HEK293 (cell line): Measurements from ENCODE around the gene MFSD2B.

ENCODE experiments used
- CTCF ChIA-PET: fragments of 350-600 bp; formaldehyde crosslinking; extraction: SDS; loops from one replicate; lab custom pipeline; 2021; ENCODE audit warnings: antibody characterized with exemption; lab: Yijun Ruan, JAX
- POLR2A ChIA-PET: fragments of 300-600 bp; formaldehyde crosslinking; extraction: SDS; loops from one replicate; lab custom pipeline; 2020; ENCODE audit warnings: antibody characterized with exemption, inconsistent platforms; lab: Yijun Ruan, JAX
- H3K27ac ChIP-seq: fragments of 200-500 bp; sonication (Bioruptor generic); 2 replicates; pipeline ENCODE4 v1.5.1; 2014; ENCODE audit warnings: low read depth, low read length, control low read depth, inconsistent platforms; ENCODE audit errors: extremely low read depth
- H3K36me3 ChIP-seq, 2 experiments: fragments of 200-500 bp in 1 of 2; sonication (Bioruptor generic) in 1 of 2; 1 replicate in 1 of 2; 2 replicates in 1 of 2; pipeline ENCODE4 v1.5.1; 2014 to 2017; ENCODE audit warnings: inconsistent platforms in 2 of 2, low read length in 2 of 2; ENCODE audit not compliant: control insufficient read depth in 2 of 2, insufficient read depth in 1 of 2
- H3K4me1 ChIP-seq: fragments of 200-500 bp; sonication (Bioruptor generic); 2 replicates; pipeline ENCODE4 v1.5.1; 2014; ENCODE audit warnings: mild to moderate bottlenecking, low read length, inconsistent platforms; ENCODE audit not compliant: control insufficient read depth, insufficient read depth
- H3K4me3 ChIP-seq: 2 replicates; pipeline ENCODE4 v1.5.1; 2011; ENCODE audit warnings: low read depth, mild to moderate bottlenecking, control low read depth, low read length, moderate library complexity
- H3K9me3 ChIP-seq: fragments of 200-500 bp; sonication (Bioruptor generic); 2 replicates; pipeline ENCODE4 v1.5.1; 2014; ENCODE audit warnings: low read depth, low read length, inconsistent platforms; ENCODE audit not compliant: control insufficient read depth, insufficient read depth
- BCL11A ChIP-seq: fragments of 450-650 bp; formaldehyde crosslinking; IDR thresholded peaks from 2 replicates; pipeline ENCODE4 v1.5.1; 2016; ENCODE audit warnings: low read depth, missing biosample characterization, missing genetic modification characterization
- ELK4 ChIP-seq: IDR thresholded peaks from 2 replicates; pipeline ENCODE4 v1.6.1; 2011; ENCODE audit warnings: mild to moderate bottlenecking, low read depth, low read length, borderline replicate concordance
- GLI2 ChIP-seq: fragments of 450-650 bp; formaldehyde crosslinking; IDR thresholded peaks from 2 replicates; pipeline ENCODE4; 2017; ENCODE audit warnings: missing biosample characterization, missing genetic modification characterization, low read depth, borderline replicate concordance
- GLIS2 ChIP-seq: fragments of 450-650 bp; formaldehyde crosslinking; IDR thresholded peaks from 2 replicates; pipeline ENCODE4 v1.5.1; 2016; ENCODE audit warnings: missing biosample characterization, missing genetic modification characterization
- KLF10 ChIP-seq: fragments of 450-650 bp; IDR thresholded peaks from 2 replicates; pipeline ENCODE4 v1.5.1; 2018; ENCODE audit warnings: missing biosample characterization, mild to moderate bottlenecking, missing genetic modification characterization
- PRDM6 ChIP-seq: fragments of 450-650 bp; formaldehyde crosslinking; IDR thresholded peaks from 2 replicates; pipeline ENCODE4 v1.5.1; 2017; ENCODE audit warnings: missing biosample characterization, missing genetic modification characterization
- SCRT2 ChIP-seq: fragments of 450-650 bp; formaldehyde crosslinking; IDR thresholded peaks from 2 replicates; pipeline ENCODE4 v1.5.1; 2016; ENCODE audit warnings: missing biosample characterization, missing genetic modification characterization
- YY1 ChIP-seq: fragments of 450-650 bp; formaldehyde crosslinking; IDR thresholded peaks from 2 replicates; pipeline ENCODE4 v1.5.1; 2018; ENCODE audit warnings: missing biosample characterization, missing genetic modification characterization
- ZBTB10 ChIP-seq: fragments of 450-650 bp; formaldehyde crosslinking; IDR thresholded peaks from 2 replicates; pipeline ENCODE4 v1.5.1; 2016; ENCODE audit warnings: missing biosample characterization, missing genetic modification characterization
- ZBTB8A ChIP-seq: fragments of 450-650 bp; formaldehyde crosslinking; IDR thresholded peaks from 2 replicates; pipeline ENCODE4 v1.5.1; 2016; ENCODE audit warnings: missing biosample characterization, missing genetic modification characterization
- ZFP3 ChIP-seq: fragments of 450-650 bp; formaldehyde crosslinking; IDR thresholded peaks from 2 replicates; pipeline ENCODE4 v1.5.1; 2016; ENCODE audit warnings: low read depth, missing biosample characterization, missing genetic modification characterization
- ZFP69B ChIP-seq: fragments of 450-650 bp; formaldehyde crosslinking; IDR thresholded peaks from 2 replicates; pipeline ENCODE4 v1.5.1; 2016; ENCODE audit warnings: missing biosample characterization, missing genetic modification characterization
- ZNF114 ChIP-seq: fragments of 450-650 bp; formaldehyde crosslinking; IDR thresholded peaks from 2 replicates; pipeline ENCODE4 v1.5.0; 2017; ENCODE audit warnings: missing biosample characterization, missing genetic modification characterization
- ZNF157 ChIP-seq: fragments of 450-650 bp; formaldehyde crosslinking; IDR thresholded peaks from 2 replicates; pipeline ENCODE4 v1.5.1; 2016; ENCODE audit warnings: missing biosample characterization, missing genetic modification characterization
- ZNF2 ChIP-seq: fragments of 450-650 bp; formaldehyde crosslinking; IDR thresholded peaks from 2 replicates; pipeline ENCODE4 v1.5.1; 2016; ENCODE audit warnings: missing biosample characterization, missing genetic modification characterization
- ZNF202 ChIP-seq: fragments of 450-650 bp; formaldehyde crosslinking; IDR thresholded peaks from 2 replicates; pipeline ENCODE4 v1.5.1; 2016; ENCODE audit warnings: missing biosample characterization, missing genetic modification characterization, borderline replicate concordance
- ZNF292 ChIP-seq: fragments of 450-650 bp; formaldehyde crosslinking; IDR thresholded peaks from 2 replicates; pipeline ENCODE4 v1.5.1; 2016; ENCODE audit warnings: low read depth, missing biosample characterization, missing genetic modification characterization, borderline replicate concordance
- ZNF510 ChIP-seq: fragments of 450-650 bp; formaldehyde crosslinking; IDR thresholded peaks from 2 replicates; pipeline ENCODE4 v1.5.1; 2018; ENCODE audit warnings: mild to moderate bottlenecking, missing genetic modification characterization, missing biosample characterization; ENCODE audit not compliant: insufficient replicate concordance
- ZNF529 ChIP-seq: fragments of 450-650 bp; formaldehyde crosslinking; IDR thresholded peaks from 2 replicates; pipeline ENCODE4 v1.5.1; 2017; ENCODE audit warnings: missing genetic modification characterization, missing biosample characterization; ENCODE audit not compliant: insufficient replicate concordance
- ZNF561 ChIP-seq: fragments of 450-650 bp; IDR thresholded peaks from 2 replicates; pipeline ENCODE4 v1.5.1; 2018; ENCODE audit warnings: missing biosample characterization, missing genetic modification characterization, borderline replicate concordance
- ZNF658 ChIP-seq: fragments of 450-650 bp; formaldehyde crosslinking; IDR thresholded peaks from 2 replicates; pipeline ENCODE4; 2016; ENCODE audit warnings: missing biosample characterization, missing genetic modification characterization
- ZSCAN30 ChIP-seq: fragments of 450-650 bp; IDR thresholded peaks from 2 replicates; pipeline ENCODE4 v1.5.1; 2018; ENCODE audit warnings: missing biosample characterization, mild to moderate bottlenecking, missing genetic modification characterization, moderate library complexity
- TF ChIP-seq, protein P1 (sequence below): fragments of 450-650 bp; formaldehyde crosslinking; IDR thresholded peaks from 2 replicates; pipeline ENCODE4 v1.5.1; 2016; ENCODE audit warnings: missing biosample characterization, missing genetic modification characterization
- TF ChIP-seq, protein P2 (sequence below): fragments of 450-650 bp; formaldehyde crosslinking; IDR thresholded peaks from 2 replicates; pipeline ENCODE4 v1.5.1; 2016; ENCODE audit warnings: missing biosample characterization, missing genetic modification characterization

The MFSD2B gene

DNA sequence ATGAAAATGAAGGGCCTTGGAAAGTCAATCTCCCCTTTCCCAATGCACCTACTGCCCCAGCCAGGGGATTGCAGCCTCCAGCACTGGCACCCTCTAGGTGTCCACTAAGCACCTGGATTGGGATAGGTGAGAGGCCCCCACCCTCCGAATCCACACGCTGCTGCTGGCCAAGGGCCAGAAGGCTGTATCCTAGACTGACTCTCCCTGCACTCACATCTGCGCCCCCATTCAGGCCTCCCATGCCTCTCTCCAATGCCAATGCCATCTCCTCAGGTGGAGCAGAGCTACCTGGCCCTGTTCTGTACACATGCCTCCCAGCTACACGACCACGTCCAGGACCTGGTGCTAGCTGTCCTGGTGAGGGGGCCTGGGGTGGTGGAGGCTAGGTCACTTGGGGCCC is 9.8 kb downstream of the MFSD2B start:
- Histone ChIP-seq H3K9me3 (no peaks in the 10 kb centered on the region), H3K4me3 (no peak overlapping the region), H3K4me1 (no peaks in the 10 kb centered on the region), H3K27ac (no peak overlapping the region), H3K36me3 (peaks cover 0 to 19% of the 10 kb centered on the region in 2 experiments; a peak in 1 of 3 replicates)
- ChIA-PET POLR2A (no interaction called here), CTCF (no interaction called here)
- TF ChIP-seq PRDM6 (tag by site-specific recombination) (no peak), ZNF561 (no peak), ZNF529 (tag by site-specific recombination) (no peak), ZFP69B (no peak), YY1 (tag by site-specific recombination) (no peak), ZBTB10 (tag by site-specific recombination) (no peak), ZNF510 (no peak), ZNF114 (tag by site-specific recombination) (no peak), BCL11A (tag by site-specific recombination) (no peak), KLF10 (tag by site-specific recombination) (no peak), ZNF658 (tag by site-specific recombination) (no peak), SCRT2 (no peak), ZSCAN30 (tag by site-specific recombination) (no peak), ZNF157 (tag by site-specific recombination) (no peak), ZBTB8A (tag by site-specific recombination) (no peak)

- peaks cover 0 to 24% of the 10 kb centered on the region in 2 experiments; a peak in 1 of 3 replicates for H3K36me3 ChIP-seq
- H3K4me3 ChIP-seq: no peak overlapping the region
- no peaks in the 10 kb centered on the region for H3K4me1 ChIP-seq
- H3K9me3 ChIP-seq: no peaks in the 10 kb centered on the region
- TF ChIP-seq ELK4: no peak
- TF ChIP-seq, protein P1, sequence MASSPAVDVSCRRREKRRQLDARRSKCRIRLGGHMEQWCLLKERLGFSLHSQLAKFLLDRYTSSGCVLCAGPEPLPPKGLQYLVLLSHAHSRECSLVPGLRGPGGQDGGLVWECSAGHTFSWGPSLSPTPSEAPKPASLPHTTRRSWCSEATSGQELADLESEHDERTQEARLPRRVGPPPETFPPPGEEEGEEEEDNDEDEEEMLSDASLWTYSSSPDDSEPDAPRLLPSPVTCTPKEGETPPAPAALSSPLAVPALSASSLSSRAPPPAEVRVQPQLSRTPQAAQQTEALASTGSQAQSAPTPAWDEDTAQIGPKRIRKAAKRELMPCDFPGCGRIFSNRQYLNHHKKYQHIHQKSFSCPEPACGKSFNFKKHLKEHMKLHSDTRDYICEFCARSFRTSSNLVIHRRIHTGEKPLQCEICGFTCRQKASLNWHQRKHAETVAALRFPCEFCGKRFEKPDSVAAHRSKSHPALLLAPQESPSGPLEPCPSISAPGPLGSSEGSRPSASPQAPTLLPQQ (tag by site-specific recombination): no peak
- no peak for TF ChIP-seq ZNF2 (tag by site-specific recombination)
- no peak for TF ChIP-seq ZNF292 (tag by site-specific recombination)
- no peak for TF ChIP-seq GLIS2 (tag by site-specific recombination)
- TF ChIP-seq ZFP3 (tag by site-specific recombination): no peak
- no peak for TF ChIP-seq GLI2
- TF ChIP-seq, protein P2, sequence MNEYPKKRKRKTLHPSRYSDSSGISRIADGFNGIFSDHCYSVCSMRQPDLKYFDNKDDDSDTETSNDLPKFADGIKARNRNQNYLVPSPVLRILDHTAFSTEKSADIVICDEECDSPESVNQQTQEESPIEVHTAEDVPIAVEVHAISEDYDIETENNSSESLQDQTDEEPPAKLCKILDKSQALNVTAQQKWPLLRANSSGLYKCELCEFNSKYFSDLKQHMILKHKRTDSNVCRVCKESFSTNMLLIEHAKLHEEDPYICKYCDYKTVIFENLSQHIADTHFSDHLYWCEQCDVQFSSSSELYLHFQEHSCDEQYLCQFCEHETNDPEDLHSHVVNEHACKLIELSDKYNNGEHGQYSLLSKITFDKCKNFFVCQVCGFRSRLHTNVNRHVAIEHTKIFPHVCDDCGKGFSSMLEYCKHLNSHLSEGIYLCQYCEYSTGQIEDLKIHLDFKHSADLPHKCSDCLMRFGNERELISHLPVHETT: no peak
- no peak for TF ChIP-seq ZNF202 (tag by site-specific recombination)
- ChIA-PET POLR2A (no interaction called here), CTCF (interaction anchor here (0.6 kb wide), 1 partner anchor 10 kb away, joined by 5 read pairs; no protein-coding TSS in a partner anchor)
- H3K27ac ChIP-seq: no peak overlapping the region
Observed at GRCh38 chr2:24020244-24020643, 10.4 kb downstream of the MFSD2B start.
